Measurements from ENCODE around the gene COL27A1. TPM values are rescaled to one million over a fixed set of nuclear protein-coding genes. Genes with fewer than 3 reads are reported as not detected.

The COL27A1 gene
- polyA plus RNA-seq, 4 donors: 33.2 to 38.2 (median 35.9) TPM

GRCh38 chr9:114238891-114239875 is 83.8 kb downstream of the COL27A1 start:
- DNase-seq (ENCODE audit: low read depth in 4 of 4, low spot score in 3 of 4): no peak

- no peak for DNase-seq (ENCODE audit: low read depth in 4 of 4, low spot score in 3 of 4)
Observed at GRCh38 chr9:114240216-114240615, 84.9 kb downstream of the COL27A1 start.

- no peak for DNase-seq (ENCODE audit: low read depth in 4 of 4, low spot score in 3 of 4)
Observed at GRCh38 chr9:114240647-114241558, 85.6 kb downstream of the COL27A1 start.

GRCh38 chr9:114242837-114243236 is 87.5 kb downstream of the COL27A1 start:
- no peak for DNase-seq (ENCODE audit: low read depth in 4 of 4, low spot score in 3 of 4)

GRCh38 chr9:114243240-114243639 is 87.9 kb downstream of the COL27A1 start:
- DNase-seq (ENCODE audit: low read depth in 4 of 4, low spot score in 3 of 4): no peak

- no peak for DNase-seq (ENCODE audit: low read depth in 4 of 4, low spot score in 3 of 4)
Observed at GRCh38 chr9:114244570-114244969, 89.2 kb downstream of the COL27A1 start.

- DNase-seq (ENCODE audit: low read depth in 4 of 4, low spot score in 3 of 4): no peak
Observed at GRCh38 chr9:114246558-114246957, 91.2 kb downstream of the COL27A1 start.

GRCh38 chr9:114247077-114247476 is 91.7 kb downstream of the COL27A1 start:
- no peak for DNase-seq (ENCODE audit: low read depth in 4 of 4, low spot score in 3 of 4)

- no peak for DNase-seq (ENCODE audit: low read depth in 4 of 4, low spot score in 3 of 4)
Observed at GRCh38 chr9:114247491-114247890, 92.2 kb downstream of the COL27A1 start.

GRCh38 chr9:114248299-114248707 is 93.0 kb downstream of the COL27A1 start:
- no peak for DNase-seq (ENCODE audit: low read depth in 4 of 4, low spot score in 3 of 4)

- DNase-seq (ENCODE audit: low read depth in 4 of 4, low spot score in 3 of 4): no peak
Observed at GRCh38 chr9:114249424-114250234, 94.3 kb downstream of the COL27A1 start.

- DNase-seq (ENCODE audit: low read depth in 4 of 4, low spot score in 3 of 4): no peak
Observed at GRCh38 chr9:114250235-114250568, 94.9 kb downstream of the COL27A1 start.

GRCh38 chr9:114250648-114251047 is 95.3 kb downstream of the COL27A1 start:
- DNase-seq (ENCODE audit: low read depth in 4 of 4, low spot score in 3 of 4): no peak

GRCh38 chr9:114252394-114252793 is 97.1 kb downstream of the COL27A1 start:
- no peak for DNase-seq (ENCODE audit: low read depth in 4 of 4, low spot score in 3 of 4)

- no peak for DNase-seq (ENCODE audit: low read depth in 4 of 4, low spot score in 3 of 4)
Observed at GRCh38 chr9:114256827-114257328, 101.5 kb downstream of the COL27A1 start.

GRCh38 chr9:114258218-114258617 is 102.9 kb downstream of the COL27A1 start:
- DNase-seq (ENCODE audit: low read depth in 4 of 4, low spot score in 3 of 4): no peak

- no peak for DNase-seq (ENCODE audit: low read depth in 4 of 4, low spot score in 3 of 4)
Observed at GRCh38 chr9:114258866-114259797, 103.8 kb downstream of the COL27A1 start.

GRCh38 chr9:114259798-114260523 is 104.6 kb downstream of the COL27A1 start:
- no peak for DNase-seq (ENCODE audit: low read depth in 4 of 4, low spot score in 3 of 4)

- no peak for DNase-seq (ENCODE audit: low read depth in 4 of 4, low spot score in 3 of 4)
Observed at GRCh38 chr9:114261026-114261425, 105.7 kb downstream of the COL27A1 start.
